HG02970 (cell line): ENCODE results near the gene KCNK6.

ENCODE experiments used
- ATAC-seq: cut with Tn5 transposase; IDR thresholded peaks from one replicate; pipeline ENCODE4 v1.9.1; 2021; ENCODE audit warnings: mild to moderate bottlenecking, moderate library complexity, moderate number of reproducible peaks; ENCODE audit not compliant: unreplicated experiment, low FRiP score

Gene KCNK6

DNA sequence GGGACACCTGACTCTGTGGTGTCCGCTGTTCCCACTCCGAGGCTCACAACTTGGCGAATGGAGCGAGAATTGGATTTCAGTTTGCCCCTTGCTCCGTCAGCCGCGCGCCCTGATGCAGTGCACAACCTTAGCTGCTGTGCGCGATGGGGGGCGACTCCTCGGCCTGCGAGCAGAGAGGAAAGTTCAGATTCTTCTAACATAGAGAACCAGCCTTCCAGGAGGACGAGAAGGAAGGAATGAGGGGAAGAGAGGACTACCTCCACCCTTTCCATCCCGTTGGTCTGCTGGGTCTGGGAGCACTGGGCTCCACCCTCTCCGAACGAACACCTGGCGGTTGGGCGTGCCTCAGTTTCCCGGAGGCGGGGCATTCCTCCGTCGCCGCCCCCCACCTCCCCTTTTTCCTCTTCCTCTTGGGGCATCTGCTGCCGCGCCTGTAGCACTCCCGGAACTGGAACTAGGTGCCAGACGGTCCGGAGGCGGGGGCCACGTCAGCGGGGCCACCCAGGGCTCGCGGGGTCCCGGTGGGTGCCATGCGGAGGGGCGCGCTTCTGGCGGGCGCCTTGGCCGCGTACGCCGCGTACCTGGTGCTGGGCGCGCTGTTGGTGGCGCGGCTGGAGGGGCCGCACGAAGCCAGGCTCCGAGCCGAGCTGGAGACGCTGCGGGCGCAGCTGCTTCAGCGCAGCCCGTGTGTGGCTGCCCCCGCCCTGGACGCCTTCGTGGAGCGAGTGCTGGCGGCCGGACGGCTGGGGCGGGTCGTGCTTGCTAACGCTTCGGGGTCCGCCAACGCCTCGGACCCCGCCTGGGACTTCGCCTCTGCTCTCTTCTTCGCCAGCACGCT lies at the start of gene KCNK6:
TSS of gene KCNK6 (plus strand) at position 425 of the 838 bp plus-strand sequence. CDS start at position 531, 106 bp downstream.
- ATAC-seq, result no peak

DNA sequence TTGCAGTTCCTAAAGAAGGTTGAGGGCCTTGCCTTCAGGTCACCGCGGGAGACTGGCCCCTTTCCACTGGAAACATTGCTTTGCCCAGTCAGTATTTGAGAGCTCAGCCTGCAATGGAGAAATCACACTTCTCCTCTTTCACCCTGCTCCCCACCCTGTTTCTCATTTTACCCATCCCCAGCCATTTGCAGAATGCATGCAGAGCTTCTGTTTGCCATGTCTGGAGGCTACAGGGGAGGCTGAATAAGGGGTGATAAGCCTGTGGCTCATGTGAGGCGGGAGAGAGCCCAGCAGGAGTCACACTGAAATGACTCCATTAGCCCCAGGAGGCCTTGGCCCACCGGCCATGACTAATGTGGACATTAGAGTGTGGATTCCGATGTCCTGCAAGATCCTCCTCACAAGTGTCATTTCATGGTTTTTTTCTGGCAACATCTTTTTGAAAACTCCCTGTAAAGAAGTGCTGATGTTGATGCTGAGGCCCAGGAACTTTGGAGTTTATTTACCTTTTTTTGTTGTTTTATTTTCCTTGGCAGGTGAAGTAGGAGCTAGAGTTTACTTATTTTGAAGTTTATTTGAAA lies 49.0 kb upstream of the KCNK6 start:
- ATAC-seq, result no peak

DNA sequence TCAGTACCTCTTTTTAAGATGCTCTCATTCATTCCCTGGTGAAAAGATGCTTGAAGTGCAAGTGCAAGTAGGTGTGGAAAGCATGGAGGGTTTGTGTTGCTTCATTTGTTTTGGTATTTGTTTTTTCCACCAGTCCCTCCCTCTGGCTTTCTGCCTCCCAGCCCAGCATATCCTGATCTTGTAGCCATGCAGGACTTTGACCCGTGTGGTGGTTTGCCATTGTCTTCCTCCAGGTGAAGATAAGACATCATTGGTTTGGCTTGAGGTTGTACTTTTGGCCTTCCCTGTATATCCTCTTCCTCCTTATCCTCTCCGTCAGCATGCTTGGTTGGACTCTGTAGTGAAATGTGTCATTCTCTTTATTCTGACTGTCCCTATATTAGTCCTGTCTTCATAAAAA lies 46.1 kb upstream of the KCNK6 start:
- ATAC-seq, result no peak

DNA sequence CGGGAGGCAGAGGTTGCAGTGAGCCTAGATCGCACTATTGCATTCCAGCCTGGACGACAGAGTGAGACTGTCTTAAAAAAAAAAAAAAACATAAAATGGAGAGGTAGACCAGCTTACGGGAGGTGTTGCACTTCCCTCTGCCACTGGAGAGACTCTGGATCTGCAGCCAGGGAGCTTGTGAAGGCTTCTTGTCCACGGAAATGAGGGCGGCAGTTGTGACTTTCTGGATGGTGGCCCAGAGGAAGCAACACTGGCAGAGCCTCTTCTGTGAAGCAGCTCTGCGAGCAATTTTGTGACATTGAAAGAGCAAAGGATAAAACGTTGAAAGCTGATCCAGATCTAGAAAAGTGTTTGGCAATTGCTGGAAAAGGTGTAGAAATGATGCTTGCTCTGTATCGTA lies 44.9 kb upstream of the KCNK6 start:
- ATAC-seq, result no peak

DNA sequence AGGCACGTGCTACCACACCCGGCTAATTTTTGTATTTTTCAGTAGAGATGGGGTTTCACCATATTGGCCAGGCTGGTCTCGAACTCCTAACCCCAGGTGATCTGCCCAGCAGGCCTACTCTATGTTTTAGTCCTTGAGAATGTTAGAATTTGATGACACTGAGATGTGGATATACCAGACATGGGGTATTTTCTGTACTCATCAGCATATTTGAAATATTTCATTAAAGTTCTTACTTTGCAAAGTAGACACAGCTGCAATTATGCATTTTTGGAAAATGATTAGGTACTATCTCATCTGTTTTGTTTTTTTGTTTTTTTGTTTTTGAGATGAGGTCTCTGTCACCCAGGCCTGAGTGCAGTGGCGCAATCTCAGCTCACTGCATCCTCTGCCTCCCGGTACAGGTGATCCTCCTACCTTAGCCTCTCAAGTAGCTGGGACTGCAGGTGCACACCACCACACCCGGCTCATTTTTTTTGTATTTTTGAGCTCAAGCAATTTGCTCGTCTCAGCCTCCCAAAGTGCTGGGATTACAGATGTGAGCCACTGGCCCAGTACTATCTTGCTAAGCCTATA lies 42.6 kb upstream of the KCNK6 start:
- no peak for ATAC-seq

DNA sequence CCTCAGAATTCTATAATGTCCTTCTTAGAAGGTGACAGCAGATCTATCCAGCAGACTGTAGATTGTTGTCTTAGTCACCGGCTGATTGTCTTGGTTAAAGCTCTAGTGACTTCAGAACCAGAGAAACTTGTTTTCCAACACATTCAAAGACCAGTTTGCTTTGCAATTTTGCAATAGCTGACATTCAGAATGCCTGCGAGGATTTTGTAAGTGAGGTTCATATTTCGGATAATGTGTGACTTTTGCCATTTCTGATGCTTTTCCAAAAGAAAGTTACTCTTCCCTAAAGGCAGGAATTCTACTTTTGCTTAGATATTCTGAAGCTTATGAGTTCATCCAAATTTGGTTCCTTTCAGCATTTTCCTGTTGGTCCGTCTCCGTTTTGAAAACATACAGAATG lies 42.1 kb upstream of the KCNK6 start:
- no peak for ATAC-seq

DNA sequence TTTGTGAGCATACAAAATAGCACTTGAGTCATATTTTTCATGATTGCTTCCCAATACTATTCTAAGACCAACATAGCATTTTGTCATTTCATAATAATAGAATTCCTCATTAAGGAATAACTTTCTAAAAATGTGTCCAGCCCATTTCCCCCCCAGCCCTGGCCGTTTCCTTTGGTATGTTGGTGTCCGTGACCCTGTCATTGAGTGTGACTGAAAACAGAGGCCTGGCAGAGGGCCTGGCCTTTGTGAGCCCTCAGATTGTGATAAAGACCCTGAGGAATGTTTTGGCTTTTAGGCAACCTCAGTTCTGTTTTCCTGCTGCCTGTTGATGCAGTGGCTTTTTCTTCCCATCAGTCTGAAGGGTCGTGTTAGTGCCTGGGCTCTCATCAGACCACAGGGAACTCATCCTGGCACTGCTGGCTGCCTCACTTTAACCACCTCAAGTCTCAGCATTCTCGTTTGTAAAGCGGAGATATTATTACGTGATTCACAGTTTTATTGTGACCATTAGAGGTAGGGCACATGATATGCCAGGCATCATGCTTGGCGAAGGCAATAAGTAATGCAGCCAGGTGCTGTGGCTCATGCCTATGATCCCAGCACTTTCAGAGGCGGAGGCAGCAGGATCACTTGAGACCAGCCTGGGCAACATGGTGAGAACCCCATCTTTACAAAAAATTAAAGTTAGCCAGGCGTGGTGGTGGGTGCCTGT lies 41.5 kb upstream of the KCNK6 start:
- ATAC-seq, result no peak

DNA sequence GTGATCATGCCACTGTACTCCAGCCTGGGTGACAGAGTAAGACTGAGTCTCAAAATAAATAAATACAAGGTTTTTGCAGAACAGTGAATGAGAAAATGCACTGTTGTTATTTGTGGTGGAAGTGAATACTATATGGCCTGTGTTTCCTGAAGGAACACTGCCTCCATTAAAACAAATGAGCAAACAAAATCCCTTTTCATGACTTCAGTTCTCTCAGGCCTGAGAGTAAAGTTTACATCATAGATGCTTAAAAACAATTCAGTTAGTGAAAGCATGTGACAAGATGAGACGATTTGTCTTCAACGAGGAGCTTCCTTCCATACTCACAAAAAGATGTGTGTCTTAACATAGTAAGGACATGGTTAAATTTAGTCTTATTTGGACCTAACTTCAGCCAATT lies 40.9 kb upstream of the KCNK6 start:
- no peak for ATAC-seq

DNA sequence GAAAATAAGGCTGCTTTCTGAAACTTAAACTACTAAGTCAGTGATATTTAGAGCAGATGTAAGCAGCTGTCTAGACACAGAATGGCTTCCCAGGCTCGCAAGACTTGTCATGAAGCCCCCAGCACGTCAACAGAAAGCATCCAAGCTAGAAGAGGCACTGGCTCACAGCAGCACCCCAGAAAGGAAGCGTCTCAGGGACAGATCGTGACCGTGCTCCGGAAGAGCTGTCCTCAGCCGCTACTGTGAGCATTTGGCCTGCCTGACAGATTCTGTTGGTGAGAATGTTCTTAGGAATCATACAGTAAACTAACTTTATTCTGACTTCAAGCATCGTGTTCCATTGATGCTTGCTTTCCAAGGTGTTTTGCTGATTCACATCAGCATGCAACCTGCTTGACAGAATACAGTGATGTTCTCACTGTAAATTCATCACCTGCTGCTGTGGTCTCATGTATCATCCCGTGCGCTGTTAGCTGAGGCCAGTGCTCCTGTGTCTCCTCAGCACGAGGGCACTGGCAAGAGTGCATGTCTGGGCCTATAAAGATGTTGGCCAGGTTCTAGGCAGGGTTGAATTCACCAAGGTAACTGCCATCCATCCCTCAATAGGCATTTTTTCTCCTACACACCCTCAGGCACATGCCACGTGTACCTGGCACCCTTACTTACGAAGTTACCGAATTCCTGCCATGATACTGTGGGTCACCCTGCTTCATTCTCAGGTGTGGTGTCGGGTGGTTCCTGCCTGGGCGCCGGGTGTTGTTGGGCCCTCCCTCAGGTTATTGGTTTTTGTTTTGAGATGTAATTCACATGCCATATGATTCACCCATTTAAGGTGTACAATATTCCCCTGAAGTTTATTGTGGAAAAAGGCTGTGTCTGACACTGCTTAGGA lies 39.4 kb upstream of the KCNK6 start:
- no peak for ATAC-seq

DNA sequence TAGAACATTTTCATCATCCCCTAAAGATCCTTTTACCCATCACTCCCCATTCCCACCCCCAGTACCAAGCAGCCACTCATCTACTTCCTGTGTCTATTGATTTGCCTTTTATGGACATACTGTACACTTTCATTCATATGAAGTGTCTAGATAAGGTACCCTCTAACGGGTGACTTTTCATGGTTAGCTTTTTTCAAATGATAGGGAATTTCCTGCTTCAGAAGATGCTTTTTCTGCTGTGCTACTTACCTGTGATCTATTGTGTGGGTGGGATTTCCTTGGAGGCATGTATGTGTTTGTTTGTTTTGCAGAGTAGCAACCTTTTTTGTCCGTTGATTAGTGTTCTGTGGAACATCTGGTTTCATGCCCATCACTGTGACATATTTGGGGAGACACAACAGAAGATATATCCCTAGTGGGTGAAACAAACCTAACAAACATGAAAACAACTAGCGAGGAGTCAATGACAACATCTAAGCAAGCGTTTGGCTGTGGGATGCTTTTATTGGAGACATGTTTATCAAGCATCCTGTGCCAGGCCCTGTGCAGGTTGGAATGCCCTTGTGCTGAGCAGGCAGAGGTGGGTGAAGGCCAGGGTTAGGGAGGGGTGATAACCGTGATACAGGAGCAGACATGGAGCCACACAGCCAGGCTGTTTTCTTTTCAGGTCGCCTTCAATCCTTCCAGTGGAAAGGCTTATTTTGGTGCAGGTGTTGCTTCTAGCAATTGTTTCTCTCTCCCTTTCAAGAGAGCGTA lies 37.7 kb upstream of the KCNK6 start:
- no peak for ATAC-seq

DNA sequence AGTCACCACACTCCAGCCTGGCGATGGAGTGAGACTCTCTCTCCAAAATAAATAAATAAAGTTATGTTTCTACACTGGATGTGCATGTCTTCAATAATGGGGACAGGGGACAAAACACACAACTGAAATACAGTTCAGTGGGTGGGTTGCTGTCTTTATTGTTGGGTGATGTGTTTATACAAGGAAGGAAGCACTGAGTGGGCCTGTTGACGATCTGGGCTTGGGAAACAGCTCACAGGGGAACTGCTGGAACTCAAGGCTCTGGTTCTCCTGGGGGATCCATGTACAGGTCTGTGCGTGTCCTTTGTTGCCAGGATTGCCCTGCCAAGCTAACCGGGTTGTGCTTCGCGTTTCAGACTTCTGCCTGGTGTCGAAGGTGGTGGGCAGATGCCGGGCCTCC lies 36.4 kb upstream of the KCNK6 start:
- ATAC-seq, result no peak

DNA sequence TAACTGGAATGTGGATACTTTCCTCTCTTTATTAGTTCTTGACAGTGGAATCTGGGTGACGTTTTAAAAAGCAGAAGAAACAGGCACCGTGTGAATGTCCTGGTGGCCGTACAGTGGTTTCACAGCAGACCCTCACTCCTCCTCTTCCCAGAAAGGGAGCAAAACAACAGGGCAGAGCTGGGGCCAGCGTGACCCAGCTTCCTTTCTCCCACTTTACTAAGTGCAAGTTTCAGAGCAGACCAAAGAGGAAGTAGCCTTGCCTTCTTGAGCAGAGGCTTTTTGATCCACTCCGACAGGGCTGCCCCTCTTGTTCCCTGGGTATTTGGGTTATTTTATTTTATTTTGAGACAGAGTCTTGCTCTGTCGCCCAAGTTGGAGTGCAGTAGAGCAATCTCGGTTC lies 35.2 kb upstream of the KCNK6 start:
- ATAC-seq, result no peak

DNA sequence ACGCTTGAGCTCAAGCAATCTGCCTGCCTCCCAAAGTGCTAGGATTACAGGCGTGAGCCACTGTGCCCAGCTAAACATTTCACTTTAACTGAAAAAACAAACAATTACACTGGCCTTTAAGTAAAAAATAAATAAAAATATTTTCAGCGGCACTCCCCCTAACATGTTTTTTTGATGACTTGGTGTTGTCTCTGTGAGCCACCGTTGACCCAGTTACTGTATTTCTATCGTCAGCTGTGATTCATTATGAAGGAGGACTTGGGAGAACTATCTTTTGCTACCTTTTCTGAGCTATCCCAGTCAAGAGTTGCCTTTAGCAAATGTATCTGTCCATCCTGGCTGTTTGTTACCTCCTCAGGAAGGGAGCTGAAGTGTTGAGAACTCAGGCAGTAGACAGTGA lies 34.1 kb upstream of the KCNK6 start:
- ATAC-seq, result no peak

DNA sequence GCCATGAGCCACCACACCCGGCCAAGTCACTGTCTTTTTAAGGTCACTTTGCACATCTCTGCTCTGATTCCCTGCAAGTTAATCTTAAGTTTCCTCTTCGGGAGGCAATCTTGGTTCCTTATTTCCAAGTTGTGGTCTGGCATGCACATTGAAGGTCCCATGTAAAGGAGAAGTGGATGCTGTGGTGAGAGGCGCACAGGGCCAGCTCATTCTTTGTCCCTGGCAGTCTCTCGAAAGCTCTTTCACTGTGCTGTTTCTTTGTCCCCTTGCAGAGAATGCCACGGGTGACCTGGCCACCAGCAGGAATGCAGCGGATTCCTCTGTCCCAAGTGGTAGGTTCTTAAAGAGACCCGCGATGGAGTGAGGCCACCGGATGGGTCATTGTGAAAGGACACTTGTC lies 32.0 kb upstream of the KCNK6 start:
- ATAC-seq, result no peak

DNA sequence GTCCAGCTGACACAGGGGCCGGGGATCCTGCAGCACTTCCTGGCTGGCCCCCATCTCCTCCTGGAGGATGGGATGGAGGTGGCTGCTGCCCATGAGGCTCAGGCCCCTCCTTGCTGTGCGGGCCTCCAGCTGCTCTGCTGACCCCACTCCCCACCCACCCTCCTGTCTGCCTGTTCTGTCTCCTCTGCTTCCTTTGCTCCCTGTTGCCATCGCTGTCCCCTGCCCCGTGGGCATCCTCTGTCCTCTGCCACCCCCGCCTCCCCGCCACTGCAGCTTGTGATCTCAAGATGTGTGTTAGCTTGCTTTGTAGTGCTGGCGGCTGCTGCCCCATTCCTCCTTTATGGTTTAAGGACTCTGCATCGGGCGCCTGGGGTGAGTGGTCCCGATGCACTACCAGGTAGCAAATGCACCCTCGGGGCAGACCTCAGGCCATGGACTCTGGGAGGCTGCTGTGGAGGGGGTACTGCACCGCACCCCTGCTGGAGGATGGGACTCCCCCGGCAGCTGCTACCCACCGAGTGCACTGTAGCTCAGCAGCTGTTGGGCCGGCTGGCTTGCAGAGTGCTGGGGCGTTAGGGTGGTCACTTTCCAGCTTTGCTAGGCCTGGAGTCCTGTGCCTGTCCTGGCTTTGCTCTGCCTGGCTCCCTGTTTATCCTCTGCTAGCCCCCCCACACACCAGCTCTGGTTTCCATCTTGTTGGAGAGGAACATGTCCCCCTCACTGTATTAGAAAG lies 31.4 kb upstream of the KCNK6 start:
- ATAC-seq, result no peak

DNA sequence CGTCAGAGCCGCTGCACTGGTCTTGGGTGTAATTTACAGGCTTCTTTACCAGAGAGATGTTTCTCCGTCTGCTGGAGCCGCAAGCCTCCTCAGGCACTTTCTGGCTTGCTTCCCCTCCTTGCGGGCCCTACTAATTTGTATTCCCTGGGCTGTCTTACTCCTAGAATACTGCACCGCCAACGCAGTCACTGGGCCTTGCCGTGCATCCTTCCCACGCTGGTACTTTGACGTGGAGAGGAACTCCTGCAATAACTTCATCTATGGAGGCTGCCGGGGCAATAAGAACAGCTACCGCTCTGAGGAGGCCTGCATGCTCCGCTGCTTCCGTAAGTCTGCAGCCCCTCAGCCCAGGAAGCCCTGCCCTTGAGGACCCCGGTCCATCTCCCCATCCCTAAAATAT lies 29.7 kb upstream of the KCNK6 start:
- no peak for ATAC-seq

DNA sequence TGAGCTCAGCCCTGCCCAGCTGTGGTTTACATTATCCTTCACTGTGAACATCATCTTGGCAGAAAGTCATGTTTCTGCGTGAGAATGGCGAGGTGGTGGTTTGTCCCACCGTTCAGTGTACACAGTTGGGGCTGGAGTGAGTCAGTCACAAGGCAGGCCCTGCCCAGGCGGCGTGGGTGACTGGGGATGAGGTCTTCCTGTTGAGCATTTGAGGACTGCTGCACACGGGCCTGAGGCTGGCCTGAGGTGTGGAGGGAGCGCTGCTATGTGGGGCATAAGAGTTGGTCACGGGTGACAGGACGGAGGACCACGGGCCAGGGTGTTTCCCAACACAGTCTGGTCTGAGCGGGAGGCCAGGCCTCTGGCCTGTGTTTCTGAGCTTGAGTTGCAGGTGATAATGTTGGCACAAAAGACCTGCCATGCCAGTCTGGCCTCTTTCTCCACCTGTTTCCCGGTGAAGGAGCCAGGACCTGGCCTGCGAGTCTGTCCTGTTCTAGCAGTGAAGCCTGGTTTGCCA lies 29.0 kb upstream of the KCNK6 start:
- ATAC-seq, result no peak

DNA sequence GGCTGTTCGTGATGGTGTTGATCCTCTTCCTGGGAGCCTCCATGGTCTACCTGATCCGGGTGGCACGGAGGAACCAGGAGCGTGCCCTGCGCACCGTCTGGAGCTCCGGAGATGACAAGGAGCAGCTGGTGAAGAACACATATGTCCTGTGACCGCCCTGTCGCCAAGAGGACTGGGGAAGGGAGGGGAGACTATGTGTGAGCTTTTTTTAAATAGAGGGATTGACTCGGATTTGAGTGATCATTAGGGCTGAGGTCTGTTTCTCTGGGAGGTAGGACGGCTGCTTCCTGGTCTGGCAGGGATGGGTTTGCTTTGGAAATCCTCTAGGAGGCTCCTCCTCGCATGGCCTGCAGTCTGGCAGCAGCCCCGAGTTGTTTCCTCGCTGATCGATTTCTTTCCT lies 27.8 kb upstream of the KCNK6 start:
- no peak for ATAC-seq

DNA sequence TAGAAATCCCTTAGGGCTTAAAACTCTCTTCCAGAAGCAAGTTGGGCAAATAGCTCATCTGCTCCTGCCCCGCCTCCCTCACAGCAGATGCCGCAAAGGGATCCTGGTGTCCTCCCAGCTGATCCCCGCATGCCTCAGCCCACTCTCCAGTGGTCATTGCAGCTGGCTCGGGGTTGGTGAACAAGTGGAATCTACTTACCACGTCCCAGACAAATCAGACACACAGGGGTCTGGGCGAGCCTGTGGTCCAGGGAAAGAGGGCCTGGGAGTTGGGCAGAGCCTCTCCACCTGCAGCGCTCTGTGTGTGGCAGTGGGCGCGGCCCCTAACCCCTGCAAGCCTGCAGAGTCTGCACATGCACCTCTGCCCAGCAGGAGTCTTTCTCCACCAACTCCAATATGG lies 26.4 kb upstream of the KCNK6 start:
- no peak for ATAC-seq
